GM12891 (cell line): Measurements from ENCODE around the gene NYAP2.

ENCODE experiments used
- POLR2A ChIP-seq: IDR thresholded peaks from 2 replicates; pipeline ENCODE4 v1.6.1; 2011; ENCODE audit warnings: low read depth, low read length, control low read depth
- POLR2AphosphoS5 ChIP-seq: IDR thresholded peaks from 2 replicates; pipeline ENCODE4 v1.6.1; 2011; ENCODE audit warnings: low read depth, low read length, control low read depth
- POU2F2 ChIP-seq: IDR thresholded peaks from 2 replicates; pipeline ENCODE4 v1.6.1; 2011; ENCODE audit warnings: low read depth, mild to moderate bottlenecking, control low read depth, low read length, moderate library complexity
- SPI1 ChIP-seq: IDR thresholded peaks from 2 replicates; pipeline ENCODE4 v1.6.1; 2011; ENCODE audit warnings: low read depth, low read length, control low read depth
- TAF1 ChIP-seq: IDR thresholded peaks from 2 replicates; pipeline ENCODE4 v1.6.1; 2011; ENCODE audit warnings: low read depth, low read length, control low read depth

DNA sequence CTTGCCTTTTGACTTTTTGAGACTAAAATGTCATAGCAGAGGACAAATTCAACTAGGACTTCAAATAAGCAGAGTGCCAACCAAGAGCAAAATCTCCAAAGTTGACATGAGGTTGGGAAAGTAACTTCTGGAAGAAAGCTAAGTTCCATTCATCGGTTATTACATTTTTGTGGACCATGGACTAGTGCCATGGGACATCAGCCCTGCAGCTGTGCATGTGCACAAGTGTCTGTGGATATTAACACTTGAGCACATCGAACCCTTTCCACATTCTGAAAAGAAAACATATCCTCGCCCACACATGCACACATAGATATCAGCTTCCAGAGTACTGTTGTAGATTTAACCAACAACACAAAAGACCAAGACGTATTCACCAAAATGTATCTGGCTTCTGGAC is 262.6 kb downstream of the NYAP2 start:
- TF ChIP-seq TAF1: no peak
- no peak for TF ChIP-seq POLR2AphosphoS5
- TF ChIP-seq POLR2A: no peak
- TF ChIP-seq SPI1: no peak
- no peak for TF ChIP-seq POU2F2
